Sigmoid colon (tissue), 7 donors: ENCODE data around the gene WDR74. TPM values are rescaled to one million over a fixed set of nuclear protein-coding genes. Genes with fewer than 3 reads are reported as not detected.
"Not testable (repeated sequence)": the region's sequence is repeated elsewhere in the genome, so short reads cannot be mapped to it uniquely, and the experiment has no call there.

Experiments used
- DNase-seq: peaks from one replicate; pipeline ENCODE4 v3.0.0-alpha.2; 2019
- H3K27ac ChIP-seq, 4 donors: fragments of 200-600 bp; sonication (generic); one replicate each; pipeline ENCODE4 v1.5.1; 2016 to 2019; ENCODE audit warnings: mild to moderate bottlenecking in 1 of 4
- H3K27me3 ChIP-seq, 3 donors: fragments of 200-600 bp; sonication (generic); one replicate each; pipeline ENCODE4 v1.5.1; 2019; ENCODE audit warnings: mild to moderate bottlenecking in 1 of 3
- H3K36me3 ChIP-seq, 4 donors: fragments of 200-600 bp; sonication (generic); one replicate each; pipeline ENCODE4 v1.5.1; 2016 to 2019
- H3K4me1 ChIP-seq, 4 donors: fragments of 200-600 bp; sonication (generic); one replicate each; pipeline ENCODE4 v1.5.1; 2017 to 2019
- H3K4me3 ChIP-seq, 4 donors: fragments of 200-600 bp; sonication (generic); one replicate each; pipeline ENCODE4 v1.5.1; 2017 to 2019; ENCODE audit warnings: mild to moderate bottlenecking in 2 of 4, moderate library complexity in 1 of 4
- H3K9me3 ChIP-seq, 4 donors: fragments of 200-600 bp in 3 of 4; sonication (generic) in 3 of 4; one replicate each; pipeline versions ENCODE4 v1.5.1 to v1.6.1; 2013 to 2019
- CTCF ChIP-seq, 4 experiments: fragments of 450-650 bp in 3 of 4; fragments of 200-600 bp in 1 of 4; IDR thresholded peaks; one replicate each; pipeline ENCODE4 v1.5.1; 2016 to 2019; ENCODE audit warnings: antibody characterized with exemption in 4 of 4, mild to moderate bottlenecking in 3 of 4, moderate library complexity in 2 of 4
- EP300 ChIP-seq, 4 donors: sonication (generic); formaldehyde crosslinking; IDR thresholded peaks; one replicate each; pipeline ENCODE4 v1.6.1; 2017; ENCODE audit warnings: antibody characterized with exemption in 4 of 4
- POLR2A ChIP-seq, 2 donors: fragments of 450-650 bp; IDR thresholded peaks; one replicate each; pipeline ENCODE4 v1.6.1; 2016; ENCODE audit warnings: antibody characterized with exemption in 2 of 2, mild to moderate bottlenecking in 2 of 2, moderate library complexity in 2 of 2
- POLR2AphosphoS5 ChIP-seq, 4 donors: sonication (generic); formaldehyde crosslinking; IDR thresholded peaks; one replicate each; pipeline ENCODE4 v1.6.1; 2017; ENCODE audit warnings: antibody characterized with exemption in 4 of 4
- WGBS, 2 donors: extraction: QIAGEN DNeasy Blood & Tissue Kit; methylation state at CpG; one replicate each; pipeline ENCODE4 v1.1.7; 2013; 5-methylcytosine and 5-hydroxymethylcytosine counted together
- intact Hi-C: fragments of 100-400 bp; cut with DNase I; formaldehyde crosslinking; loops from one replicate; pipeline ENCODE4 v1.15.1; 2023
- polyA plus RNA-seq, 3 donors: library from polyadenylated mRNA; stranded (reverse); fragments of 200-250 nt; gene quantifications; one replicate each; pipeline ENCODE4 v1.2.3, GENCODE V29; 2013
- total RNA-seq, 4 donors: library from RNA; depleted of rRNA; stranded (reverse); fragments of >200 nt; gene quantifications; one replicate each; pipeline ENCODE4 v1.1.0, GENCODE V29; 2016
- donor health status: healthy with polysubstance abuse.
- donor health status: Bipolar disorder and iron deficiency.
- donor health status: healthy.

WDR74 gene
- total and polyA plus RNA-seq, 7 donors: 11.6 to 47.6 (median 30.7) TPM

- Histone ChIP-seq H3K27me3 (no peaks in the 10 kb centered on the region), H3K27ac (no peak overlapping the region), H3K36me3 (no peaks in the 10 kb centered on the region), H3K4me3 (no peak overlapping the region), H3K4me1 (peaks cover 0 to 7% (median 3%) of the 10 kb centered on the region in 4 donors), H3K9me3 (no peaks in the 10 kb centered on the region)
- 80 to 86% methylated on average over 4 of the region's 4 CpGs for WGBS, 2 donors
- intact Hi-C loops: no loop called here
- TF ChIP-seq EP300 (IDR thresholded peaks at IDR 0.05) (no peak), POLR2AphosphoS5 (IDR thresholded peaks at IDR 0.05) (no peak), POLR2A (IDR thresholded peaks at IDR 0.05) (no peak), CTCF (IDR thresholded peaks at IDR 0.05) (no peak)
- no peak for DNase-seq
Observed at GRCh38 chr11:62863687-62864335, 24.4 kb upstream of the WDR74 start.

- intact Hi-C loops: loop anchor here (1.0 kb wide), 1 partner anchor 75 kb away; no protein-coding TSS in a partner anchor
- H3K9me3 ChIP-seq, H3K27me3 ChIP-seq, DNase-seq, H3K27ac ChIP-seq, H3K36me3 ChIP-seq, H3K4me3 ChIP-seq: not testable (repeated sequence)
- 93 to 95% methylated on average over 16 of the region's 16 CpGs for WGBS, 2 donors
- H3K4me1 ChIP-seq: peaks cover 0 to 11% (median 4%) of the 10 kb centered on the region in 4 donors
Observed at GRCh38 chr11:62861564-62862192, 22.3 kb upstream of the WDR74 start.

- H3K27me3 ChIP-seq: no peaks in the 10 kb centered on the region
- H3K36me3 ChIP-seq: no peaks in the 10 kb centered on the region
- H3K9me3 ChIP-seq: no peaks in the 10 kb centered on the region
- no peak overlapping the region for H3K4me3 ChIP-seq
- TF ChIP-seq POLR2AphosphoS5 (IDR thresholded peaks at IDR 0.05): no peak
- no peak for TF ChIP-seq POLR2A (IDR thresholded peaks at IDR 0.05)
- TF ChIP-seq CTCF (IDR thresholded peaks at IDR 0.05): no peak
- no peak for TF ChIP-seq EP300 (IDR thresholded peaks at IDR 0.05)
- H3K27ac ChIP-seq: no peak overlapping the region
- WGBS, 2 donors: 67 to 75% methylated on average over 5 of the region's 5 CpGs
- DNase-seq: no peak
- intact Hi-C loops: no loop called here
- H3K4me1 ChIP-seq: peaks cover 0 to 16% (median 7%) of the 10 kb centered on the region in 4 donors
Observed at GRCh38 chr11:62860835-62861563, 21.6 kb upstream of the WDR74 start.

GRCh38 chr11:62859281-62859703, 19.9 kb upstream of the WDR74 start:
- H3K27me3 ChIP-seq, H3K9me3 ChIP-seq, H3K36me3 ChIP-seq, DNase-seq, H3K27ac ChIP-seq, intact Hi-C loops, H3K4me3 ChIP-seq: not testable (repeated sequence)
- H3K4me1 ChIP-seq: peaks cover 0 to 17% (median 14%) of the 10 kb centered on the region in 4 donors
- 75 to 88% methylated on average over 8 of the region's 8 CpGs for WGBS, 2 donors

GRCh38 chr11:62858201-62858600, 18.8 kb upstream of the WDR74 start:
- no peak for DNase-seq
- intact Hi-C loops: no loop called here
- Histone ChIP-seq H3K4me3 (no peak overlapping the region), H3K27me3 (no peaks in the 10 kb centered on the region), H3K27ac (no peak overlapping the region), H3K9me3 (no peaks in the 10 kb centered on the region), H3K4me1 (peaks cover 0 to 28% (median 24%) of the 10 kb centered on the region in 4 donors), H3K36me3 (peaks cover 0 to 18% (median 8%) of the 10 kb centered on the region in 4 donors)
- TF ChIP-seq EP300 (IDR thresholded peaks at IDR 0.05): no peak
- no peak for TF ChIP-seq CTCF (IDR thresholded peaks at IDR 0.05)
- WGBS, 2 donors: 75 to 81% methylated on average over 7 of the region's 7 CpGs
